K562 (cell line): ENCODE results near the gene LNPEP. TPM values are rescaled to one million over a fixed set of nuclear protein-coding genes. Genes with fewer than 3 reads are reported as not detected.
A peak's percentile ranks its signal among the peaks of the same experiment; 100 is the strongest.

Experiments
- BDP1 ChIP-seq: IDR thresholded peaks from 3 replicates; pipeline ENCODE4 v1.6.1; 2011; ENCODE audit not compliant: insufficient read length, insufficient read depth
- GATAD2A ChIP-seq: fragments of 450-650 bp; IDR thresholded peaks from 2 replicates; pipeline ENCODE4 v1.6.1; 2017
- HMG20B ChIP-seq: fragments of 250-450 bp; sonication (Bioruptor Pico); IDR thresholded peaks from 2 replicates; pipeline ENCODE4 v1.5.0; 2021; ENCODE audit warnings: mild to moderate bottlenecking
- STAG1 ChIP-seq: sonication (generic); formaldehyde crosslinking; IDR thresholded peaks from 2 replicates; pipeline ENCODE4 v1.5.0; 2020; ENCODE audit warnings: missing genetic modification reagents, borderline replicate concordance
- polyA plus RNA-seq, 8 experiments: library from polyadenylated mRNA; depleted of rRNA in 4 of 8; stranded (reverse) in 5 of 8; unstranded in 3 of 8; fragments of >200 nt; fragmentation: Nextera tagmentation in 2 of 8; fragmentation: Illumina TruSeq in 1 of 8; extraction: Ambion mirVana in 2 of 8; extraction: Trizol in 1 of 8; gene quantifications; 2 replicates each; pipeline versions ENCODE4 v1.2.1 to v1.2.3, GENCODE V29; 2011 to 2014; ENCODE audit warnings: inconsistent platforms in 1 of 8, missing spikeins in 1 of 8
- total RNA-seq, 7 experiments: library from RNA; depleted of rRNA in 6 of 7; stranded (reverse); fragments of >200 nt in 6 of 7; fragmentation: Illumina TruSeq in 2 of 7; extraction: Trizol in 2 of 7; gene quantifications; 2 replicates each; pipeline versions ENCODE4 v1.2.1 to v1.2.3, GENCODE V29; 2011 to 2021; ENCODE audit warnings: low replicate concordance in 1 of 7
- TF ChIP-seq, protein P1 (sequence below): fragments of 250-450 bp; sonication (Bioruptor Pico); IDR thresholded peaks from 2 replicates; pipeline ENCODE4 v1.5.0; 2020; ENCODE audit warnings: mild to moderate bottlenecking
- TF ChIP-seq, protein P2 (sequence below), 2 experiments: fragments of 450-650 bp in 1 of 2; sonication (generic) in 1 of 2; formaldehyde crosslinking in 1 of 2; IDR thresholded peaks; 2 replicates each; pipeline versions ENCODE4 v1.7.1 to v1.9.0; 2016 to 2022; ENCODE audit warnings: inconsistent platforms in 1 of 2, mild to moderate bottlenecking in 1 of 2, missing genetic modification reagents in 1 of 2
- TF ChIP-seq, protein P3 (sequence below): sonication (generic); formaldehyde crosslinking; IDR thresholded peaks from 2 replicates; pipeline ENCODE4 v1.8.1; 2023; ENCODE audit warnings: missing genetic modification reagents, mild to moderate bottlenecking, borderline replicate concordance

The LNPEP gene
- total and polyA plus RNA-seq, 9 of the 15 experiments (the other 6 are each of a cell fraction or from before 2014, with no cell fraction given): 2.6 to 27.9 (median 11.2) TPM

DNA sequence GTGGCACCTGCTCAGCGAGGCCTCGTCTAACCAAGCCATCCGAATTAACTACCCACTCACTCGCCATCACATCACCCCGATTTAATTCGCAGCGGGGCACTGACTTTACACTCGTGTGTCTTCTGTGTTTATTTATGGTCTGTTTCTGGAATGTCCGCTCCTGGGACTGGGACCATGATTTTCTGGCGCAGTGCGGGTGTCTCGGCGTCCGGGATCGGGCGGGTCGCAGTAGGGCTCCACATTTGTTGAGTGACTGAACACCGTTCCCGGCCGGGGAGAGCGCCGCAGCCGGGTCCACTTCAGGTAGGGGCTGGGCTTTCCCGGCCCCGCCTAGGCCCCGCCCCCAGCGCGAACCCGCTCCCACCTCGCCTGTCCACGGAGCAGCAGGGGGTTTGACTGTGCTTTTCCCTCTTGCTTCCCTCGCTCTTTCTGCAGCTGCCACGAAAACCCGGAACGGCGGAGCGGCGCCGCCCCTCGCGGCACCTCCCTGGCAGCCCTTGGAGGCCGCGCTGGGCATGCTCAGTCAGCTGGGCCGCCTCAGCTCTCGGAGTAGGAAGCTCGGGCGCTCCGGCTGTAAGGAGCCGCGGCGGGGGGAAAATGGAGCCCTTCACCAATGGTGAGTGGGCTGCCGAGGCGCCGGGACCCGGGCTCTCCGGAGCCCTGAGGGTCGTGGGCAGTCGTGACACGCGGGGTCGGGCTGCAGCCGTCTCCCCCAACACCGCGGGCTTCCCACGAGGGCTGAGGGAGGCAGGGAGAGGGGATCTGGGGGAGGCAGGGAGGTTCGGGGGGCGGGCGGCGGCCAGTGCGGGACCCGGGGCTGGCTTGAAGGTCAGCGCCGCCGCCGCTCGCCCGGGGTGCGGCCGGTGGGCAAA lies at the start of gene LNPEP (continued):
- TF ChIP-seq, protein P1, sequence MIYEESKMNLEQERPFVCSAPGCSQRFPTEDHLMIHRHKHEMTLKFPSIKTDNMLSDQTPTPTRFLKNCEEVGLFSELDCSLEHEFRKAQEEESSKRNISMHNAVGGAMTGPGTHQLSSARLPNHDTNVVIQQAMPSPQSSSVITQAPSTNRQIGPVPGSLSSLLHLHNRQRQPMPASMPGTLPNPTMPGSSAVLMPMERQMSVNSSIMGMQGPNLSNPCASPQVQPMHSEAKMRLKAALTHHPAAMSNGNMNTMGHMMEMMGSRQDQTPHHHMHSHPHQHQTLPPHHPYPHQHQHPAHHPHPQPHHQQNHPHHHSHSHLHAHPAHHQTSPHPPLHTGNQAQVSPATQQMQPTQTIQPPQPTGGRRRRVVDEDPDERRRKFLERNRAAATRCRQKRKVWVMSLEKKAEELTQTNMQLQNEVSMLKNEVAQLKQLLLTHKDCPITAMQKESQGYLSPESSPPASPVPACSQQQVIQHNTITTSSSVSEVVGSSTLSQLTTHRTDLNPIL: no peak
- TF ChIP-seq GATAD2A (peak; percentile 90; the same call in 1 of the 2 replicates), BDP1 (no peak), STAG1 (CRISPR knock-in tag) (no peak), HMG20B (CRISPR knock-in tag) (no peak)
- TF ChIP-seq, protein P2, sequence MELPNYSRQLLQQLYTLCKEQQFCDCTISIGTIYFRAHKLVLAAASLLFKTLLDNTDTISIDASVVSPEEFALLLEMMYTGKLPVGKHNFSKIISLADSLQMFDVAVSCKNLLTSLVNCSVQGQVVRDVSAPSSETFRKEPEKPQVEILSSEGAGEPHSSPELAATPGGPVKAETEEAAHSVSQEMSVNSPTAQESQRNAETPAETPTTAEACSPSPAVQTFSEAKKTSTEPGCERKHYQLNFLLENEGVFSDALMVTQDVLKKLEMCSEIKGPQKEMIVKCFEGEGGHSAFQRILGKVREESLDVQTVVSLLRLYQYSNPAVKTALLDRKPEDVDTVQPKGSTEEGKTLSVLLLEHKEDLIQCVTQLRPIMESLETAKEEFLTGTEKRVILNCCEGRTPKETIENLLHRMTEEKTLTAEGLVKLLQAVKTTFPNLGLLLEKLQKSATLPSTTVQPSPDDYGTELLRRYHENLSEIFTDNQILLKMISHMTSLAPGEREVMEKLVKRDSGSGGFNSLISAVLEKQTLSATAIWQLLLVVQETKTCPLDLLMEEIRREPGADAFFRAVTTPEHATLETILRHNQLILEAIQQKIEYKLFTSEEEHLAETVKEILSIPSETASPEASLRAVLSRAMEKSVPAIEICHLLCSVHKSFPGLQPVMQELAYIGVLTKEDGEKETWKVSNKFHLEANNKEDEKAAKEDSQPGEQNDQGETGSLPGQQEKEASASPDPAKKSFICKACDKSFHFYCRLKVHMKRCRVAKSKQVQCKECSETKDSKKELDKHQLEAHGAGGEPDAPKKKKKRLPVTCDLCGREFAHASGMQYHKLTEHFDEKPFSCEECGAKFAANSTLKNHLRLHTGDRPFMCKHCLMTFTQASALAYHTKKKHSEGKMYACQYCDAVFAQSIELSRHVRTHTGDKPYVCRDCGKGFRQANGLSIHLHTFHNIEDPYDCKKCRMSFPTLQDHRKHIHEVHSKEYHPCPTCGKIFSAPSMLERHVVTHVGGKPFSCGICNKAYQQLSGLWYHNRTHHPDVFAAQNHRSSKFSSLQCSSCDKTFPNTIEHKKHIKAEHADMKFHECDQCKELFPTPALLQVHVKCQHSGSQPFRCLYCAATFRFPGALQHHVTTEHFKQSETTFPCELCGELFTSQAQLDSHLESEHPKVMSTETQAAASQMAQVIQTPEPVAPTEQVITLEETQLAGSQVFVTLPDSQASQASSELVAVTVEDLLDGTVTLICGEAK (IDR thresholded peaks at IDR 0.05): no peak
- TF ChIP-seq, protein P2 (CRISPR knock-in tag; IDR thresholded peaks at IDR 0.05): no peak
- TF ChIP-seq, protein P3, sequence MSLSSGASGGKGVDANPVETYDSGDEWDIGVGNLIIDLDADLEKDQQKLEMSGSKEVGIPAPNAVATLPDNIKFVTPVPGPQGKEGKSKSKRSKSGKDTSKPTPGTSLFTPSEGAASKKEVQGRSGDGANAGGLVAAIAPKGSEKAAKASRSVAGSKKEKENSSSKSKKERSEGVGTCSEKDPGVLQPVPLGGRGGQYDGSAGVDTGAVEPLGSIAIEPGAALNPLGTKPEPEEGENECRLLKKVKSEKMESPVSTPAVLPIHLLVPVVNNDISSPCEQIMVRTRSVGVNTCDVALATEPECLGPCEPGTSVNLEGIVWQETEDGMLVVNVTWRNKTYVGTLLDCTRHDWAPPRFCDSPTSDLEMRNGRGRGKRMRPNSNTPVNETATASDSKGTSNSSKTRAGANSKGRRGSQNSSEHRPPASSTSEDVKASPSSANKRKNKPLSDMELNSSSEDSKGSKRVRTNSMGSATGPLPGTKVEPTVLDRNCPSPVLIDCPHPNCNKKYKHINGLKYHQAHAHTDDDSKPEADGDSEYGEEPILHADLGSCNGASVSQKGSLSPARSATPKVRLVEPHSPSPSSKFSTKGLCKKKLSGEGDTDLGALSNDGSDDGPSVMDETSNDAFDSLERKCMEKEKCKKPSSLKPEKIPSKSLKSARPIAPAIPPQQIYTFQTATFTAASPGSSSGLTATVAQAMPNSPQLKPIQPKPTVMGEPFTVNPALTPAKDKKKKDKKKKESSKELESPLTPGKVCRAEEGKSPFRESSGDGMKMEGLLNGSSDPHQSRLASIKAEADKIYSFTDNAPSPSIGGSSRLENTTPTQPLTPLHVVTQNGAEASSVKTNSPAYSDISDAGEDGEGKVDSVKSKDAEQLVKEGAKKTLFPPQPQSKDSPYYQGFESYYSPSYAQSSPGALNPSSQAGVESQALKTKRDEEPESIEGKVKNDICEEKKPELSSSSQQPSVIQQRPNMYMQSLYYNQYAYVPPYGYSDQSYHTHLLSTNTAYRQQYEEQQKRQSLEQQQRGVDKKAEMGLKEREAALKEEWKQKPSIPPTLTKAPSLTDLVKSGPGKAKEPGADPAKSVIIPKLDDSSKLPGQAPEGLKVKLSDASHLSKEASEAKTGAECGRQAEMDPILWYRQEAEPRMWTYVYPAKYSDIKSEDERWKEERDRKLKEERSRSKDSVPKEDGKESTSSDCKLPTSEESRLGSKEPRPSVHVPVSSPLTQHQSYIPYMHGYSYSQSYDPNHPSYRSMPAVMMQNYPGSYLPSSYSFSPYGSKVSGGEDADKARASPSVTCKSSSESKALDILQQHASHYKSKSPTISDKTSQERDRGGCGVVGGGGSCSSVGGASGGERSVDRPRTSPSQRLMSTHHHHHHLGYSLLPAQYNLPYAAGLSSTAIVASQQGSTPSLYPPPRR (CRISPR knock-in tag): 0 out of 2 replicates have a peak, but pooled peaks have one; percentile 35
